Measurements from ENCODE around the gene GPR153.

GRCh38 chr1:6251681-6252373, 9.1 kb downstream of the GPR153 start:
- TF ChIP-seq MAX (IDR thresholded peaks at IDR 0.05; ENCODE audit: low read depth) (no peak), CTCF (IDR thresholded peaks at IDR 0.05) (no peak)

Data from SK-N-SH (cell line).